Activated CD4-positive, CD25-positive, alpha-beta regulatory T cell (primary cell): ENCODE data around the gene KLHDC7B.
A peak's percentile ranks its signal among the peaks of the same experiment; 100 is the strongest.
"Not testable (repeated sequence)": the region's sequence is repeated elsewhere in the genome, so short reads cannot be mapped to it uniquely, and the experiment has no call there.

Experiments used
- DNase-seq, 4 experiments: peaks; one replicate each; lab custom pipeline; 2025; lab: John Stamatoyannopoulos, UW

KLHDC7B gene

DNA sequence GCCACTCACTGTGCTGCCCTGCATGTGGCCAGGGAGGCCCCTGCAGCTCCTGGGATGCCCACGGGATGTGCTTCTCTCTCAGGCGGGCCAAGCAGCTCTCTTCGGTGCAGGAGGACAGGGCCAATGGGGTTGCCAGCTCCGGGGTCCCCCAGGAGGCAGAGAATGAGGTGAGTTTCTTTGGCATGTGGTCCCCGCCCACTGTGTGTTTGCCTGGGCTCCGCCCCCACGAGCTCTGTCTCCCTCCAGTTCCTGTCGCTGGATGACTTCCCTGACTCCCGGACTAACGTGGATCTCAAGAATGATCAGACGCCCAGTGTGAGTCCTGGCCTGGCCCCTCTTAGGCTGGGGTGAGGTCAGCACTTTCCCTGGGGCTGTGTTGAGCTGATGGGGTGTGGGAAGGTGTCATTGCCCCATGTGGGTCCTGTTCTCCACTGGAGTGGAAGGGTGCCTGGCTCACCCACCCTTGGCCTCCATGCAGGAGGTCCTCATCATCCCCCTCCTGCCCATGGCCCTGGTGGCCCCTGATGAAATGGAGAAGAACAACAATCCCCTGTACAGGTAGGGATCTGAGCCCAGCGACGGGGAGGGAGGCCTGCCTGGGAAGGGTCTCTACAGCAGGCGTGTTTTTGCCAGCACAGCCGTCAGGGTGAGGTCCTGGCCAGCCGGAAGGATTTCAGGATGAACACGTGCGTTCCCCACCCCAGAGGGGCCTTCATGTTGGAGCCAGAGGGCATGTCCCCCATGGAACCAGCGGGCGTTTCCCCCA lies 28.0 kb upstream of the KLHDC7B start:
- no peak for DNase-seq

DNA sequence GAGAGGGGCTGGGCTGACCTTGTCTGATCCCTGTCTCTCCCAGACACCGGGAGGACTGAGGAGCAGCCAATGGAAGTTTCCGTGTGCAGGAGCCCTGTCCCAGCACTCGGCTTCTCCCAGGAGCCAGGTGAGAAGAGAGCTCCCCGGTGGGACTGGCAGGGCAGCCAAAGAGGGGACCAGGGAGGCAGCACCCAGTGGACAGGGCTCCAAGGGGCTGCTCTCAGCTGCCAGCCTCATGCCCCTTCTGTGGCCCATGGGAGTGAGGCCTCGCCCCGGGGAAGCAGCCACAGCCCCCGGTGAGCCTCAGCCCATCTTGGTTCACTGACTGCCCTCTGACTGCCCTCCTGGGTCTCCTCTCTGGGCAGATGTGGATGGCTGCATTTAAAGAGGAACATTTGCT lies 27.1 kb upstream of the KLHDC7B start:
- no peak for DNase-seq

DNA sequence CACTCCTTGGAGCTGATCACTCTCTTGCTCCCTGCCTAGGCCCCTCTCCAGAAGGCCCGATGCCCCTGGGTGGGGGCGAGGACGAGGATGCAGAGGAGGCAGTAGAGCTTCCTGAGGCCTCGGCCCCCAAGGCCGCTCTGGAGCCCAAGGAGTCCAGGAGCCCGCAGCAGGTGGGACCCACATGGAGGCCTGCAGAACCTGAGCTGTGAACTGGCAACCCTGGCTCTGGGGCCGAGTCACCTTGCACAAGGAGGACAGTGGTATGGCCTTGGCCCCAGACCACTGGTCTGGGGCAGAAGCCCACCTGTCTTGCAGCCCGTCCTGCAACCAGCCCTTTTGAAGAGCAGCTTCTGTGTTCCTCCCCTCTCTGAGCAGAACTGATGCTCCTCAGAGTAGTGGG lies 26.5 kb upstream of the KLHDC7B start:
- DNase-seq, result no peak

DNA sequence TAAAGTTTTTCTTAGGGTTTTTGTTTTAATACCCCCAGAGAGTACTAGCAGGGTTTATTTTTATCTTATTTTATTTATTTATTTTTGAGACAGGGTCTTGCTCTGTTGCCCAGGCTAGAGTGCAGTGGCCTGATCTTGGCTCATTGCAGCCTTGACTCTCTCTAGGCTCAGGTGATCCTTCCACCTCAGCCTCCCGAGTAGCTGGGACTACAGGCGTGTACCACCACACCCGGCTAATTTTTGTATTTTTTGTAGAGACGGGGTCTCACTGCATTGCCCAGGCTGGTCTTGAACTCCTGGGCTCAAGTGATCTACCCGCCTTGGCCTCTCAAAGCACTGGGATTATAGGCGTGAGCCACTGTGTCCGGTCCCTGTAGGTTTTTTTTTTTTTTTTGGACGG lies 25.5 kb upstream of the KLHDC7B start:
- DNase-seq, result not testable (repeated sequence)

DNA sequence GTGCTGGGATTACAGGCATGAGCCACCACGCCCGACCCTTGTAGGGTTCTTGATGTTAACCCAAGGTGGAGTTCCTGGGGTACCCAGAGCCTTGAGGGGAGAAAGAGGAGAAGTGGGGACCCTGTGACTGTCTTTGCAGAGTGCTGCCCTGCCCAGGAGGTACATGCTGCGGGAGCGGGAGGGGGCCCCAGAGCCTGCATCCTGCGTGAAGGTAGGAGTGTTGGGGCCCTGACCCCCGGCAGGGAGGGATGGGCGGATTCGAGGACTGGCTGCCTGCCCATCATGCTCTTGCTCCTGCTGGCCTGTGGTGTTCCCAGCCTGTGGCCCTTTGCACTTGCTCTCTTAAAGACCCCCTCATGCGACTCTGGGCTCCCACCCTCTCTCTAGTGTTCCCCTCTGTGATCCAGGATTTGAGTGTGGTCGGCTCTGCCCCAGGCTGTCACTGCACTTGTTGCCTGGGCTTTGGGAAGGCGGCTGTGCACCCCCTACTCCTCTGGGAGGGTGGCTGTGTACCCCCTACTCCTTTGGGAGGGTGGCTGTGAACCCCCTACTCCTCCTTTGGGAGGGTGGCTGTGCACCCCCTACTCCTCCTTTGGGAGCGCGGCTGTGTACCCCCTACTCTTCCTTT lies 24.8 kb upstream of the KLHDC7B start:
- DNase-seq, result no peak

DNA sequence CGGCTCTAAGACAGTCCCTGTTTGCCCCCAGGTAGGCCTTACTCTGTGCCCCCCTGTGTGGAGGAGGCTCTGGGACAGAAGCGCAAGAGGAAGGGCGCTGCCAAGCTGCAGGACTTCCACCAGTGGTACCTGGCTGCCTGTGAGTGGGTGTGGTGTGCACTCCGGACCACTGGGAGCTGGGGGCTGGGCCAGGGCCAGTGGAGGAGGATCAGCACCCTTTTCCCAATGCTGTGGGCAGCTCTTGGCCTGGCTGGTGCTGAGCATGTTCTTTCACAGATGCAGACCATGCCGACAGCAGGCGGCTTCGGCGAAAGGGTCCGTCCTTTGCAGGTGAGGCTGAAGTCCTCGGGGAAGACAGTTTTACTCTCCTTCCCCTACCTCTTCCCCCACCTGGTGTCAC lies 24.0 kb upstream of the KLHDC7B start:
- DNase-seq, result no peak

DNA sequence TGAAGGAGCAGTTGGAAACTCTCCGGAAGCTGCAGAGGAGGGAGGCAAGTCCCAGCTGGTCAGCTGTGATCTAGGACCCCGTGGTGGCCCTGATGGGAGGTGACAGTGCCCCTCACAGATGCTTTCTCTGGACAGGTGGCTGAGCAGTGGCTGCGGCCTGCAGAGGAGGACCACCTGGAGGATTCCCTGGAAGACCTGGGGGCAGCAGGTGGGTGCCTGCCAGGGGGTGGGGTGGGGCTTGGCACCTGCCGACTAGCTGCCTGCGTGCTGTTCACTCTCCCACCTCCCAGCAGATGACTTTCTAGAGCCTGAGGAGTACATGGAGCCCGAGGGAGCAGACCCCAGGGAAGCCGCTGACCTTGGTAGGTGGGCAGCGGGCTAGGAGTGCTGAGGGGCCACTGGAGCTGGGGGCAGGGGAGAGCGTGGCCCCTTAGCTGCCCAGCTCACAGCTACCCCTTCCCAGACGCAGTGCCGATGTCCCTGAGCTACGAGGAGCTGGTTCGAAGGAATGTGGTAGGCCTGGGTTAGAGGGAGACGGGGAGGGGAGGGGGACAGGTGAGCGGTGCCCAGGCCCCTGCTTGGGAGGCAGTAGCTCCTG lies 23.4 kb upstream of the KLHDC7B start:
- DNase-seq, result no peak

DNA sequence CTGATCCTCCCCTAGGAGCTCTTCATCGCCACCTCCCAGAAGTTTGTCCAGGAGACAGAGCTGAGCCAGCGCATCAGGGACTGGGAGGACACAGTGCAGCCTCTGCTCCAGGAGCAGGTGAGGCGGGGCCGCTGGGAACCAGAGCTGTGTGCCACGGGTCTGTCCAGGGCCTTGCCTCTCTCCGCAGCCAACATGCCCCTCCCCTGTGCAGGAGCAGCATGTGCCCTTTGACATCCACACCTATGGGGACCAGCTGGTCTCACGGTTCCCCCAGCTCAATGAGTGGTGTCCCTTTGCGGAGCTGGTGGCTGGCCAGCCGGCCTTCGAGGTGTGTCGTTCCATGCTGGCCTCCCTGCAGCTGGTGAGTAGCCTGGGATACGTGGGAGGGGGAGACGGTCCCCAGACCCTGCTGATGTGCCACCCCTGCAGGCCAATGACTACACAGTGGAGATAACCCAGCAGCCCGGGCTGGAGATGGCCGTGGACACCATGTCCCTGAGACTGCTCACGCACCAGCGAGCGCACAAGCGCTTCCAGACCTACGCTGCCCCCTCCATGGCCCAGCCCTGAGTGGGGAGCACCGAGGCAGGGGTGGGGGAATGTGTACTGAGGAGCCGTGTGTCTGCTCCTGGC lies 22.8 kb upstream of the KLHDC7B start:
- DNase-seq, result no peak

DNA sequence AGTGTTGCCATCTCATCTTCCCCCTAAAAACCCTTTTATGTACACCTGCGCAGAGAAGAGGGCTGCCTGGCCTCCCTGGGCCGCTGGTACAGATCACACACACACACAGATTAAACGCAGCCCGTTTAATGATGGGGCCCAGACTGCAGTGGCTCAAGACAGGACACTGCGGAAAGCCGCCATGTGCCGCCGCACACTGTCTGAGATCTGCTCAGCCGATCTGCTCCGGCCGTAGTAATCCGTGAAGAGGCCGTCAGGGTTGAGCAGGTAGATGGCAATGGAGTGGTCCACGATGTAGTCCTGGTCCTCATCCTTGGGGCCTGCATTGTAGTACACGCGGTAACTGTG lies 22.3 kb upstream of the KLHDC7B start:
- no peak for DNase-seq

DNA sequence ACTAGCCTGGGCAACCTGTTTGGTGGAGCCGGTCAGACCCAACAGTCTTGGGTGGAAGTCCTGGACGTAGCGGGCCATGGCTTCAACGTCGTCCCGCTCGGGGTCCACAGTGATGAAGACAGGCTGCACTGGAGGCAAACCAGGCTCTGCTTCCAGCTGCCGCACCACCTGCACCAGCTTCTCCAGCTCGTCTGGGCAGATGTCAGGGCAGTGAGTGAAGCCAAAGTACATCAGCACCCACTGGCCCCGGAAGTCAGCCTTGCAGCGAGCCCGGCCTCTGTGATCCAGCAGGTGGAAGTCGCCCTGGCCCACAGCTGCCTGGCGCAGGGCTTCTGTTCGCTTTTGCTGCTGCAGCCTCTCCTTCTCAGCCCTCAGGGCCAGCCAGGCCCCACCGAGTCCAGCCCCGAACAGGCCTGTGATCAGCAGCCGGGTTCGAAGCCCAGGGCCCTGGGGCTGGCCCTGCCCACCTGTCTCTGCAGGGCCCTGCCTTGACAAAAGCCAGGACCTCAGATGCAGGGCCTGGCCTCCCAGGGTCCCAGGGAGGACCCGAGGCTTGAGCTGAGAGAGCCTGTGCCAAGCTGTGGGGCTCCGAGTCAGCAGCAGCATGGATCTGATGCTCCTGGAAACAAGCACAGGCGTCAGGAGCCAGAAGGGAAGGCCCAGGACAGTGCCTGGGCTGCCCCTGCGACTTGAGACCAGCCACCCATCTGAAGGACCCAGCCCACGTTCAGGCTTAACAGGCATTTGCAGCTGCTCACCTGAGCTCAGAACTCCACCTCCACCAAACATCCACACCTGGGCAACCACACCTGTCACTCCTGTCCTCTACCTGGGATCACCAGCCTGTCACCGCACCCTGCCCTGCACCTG lies 21.7 kb upstream of the KLHDC7B start:
- DNase-seq, result no peak

DNA sequence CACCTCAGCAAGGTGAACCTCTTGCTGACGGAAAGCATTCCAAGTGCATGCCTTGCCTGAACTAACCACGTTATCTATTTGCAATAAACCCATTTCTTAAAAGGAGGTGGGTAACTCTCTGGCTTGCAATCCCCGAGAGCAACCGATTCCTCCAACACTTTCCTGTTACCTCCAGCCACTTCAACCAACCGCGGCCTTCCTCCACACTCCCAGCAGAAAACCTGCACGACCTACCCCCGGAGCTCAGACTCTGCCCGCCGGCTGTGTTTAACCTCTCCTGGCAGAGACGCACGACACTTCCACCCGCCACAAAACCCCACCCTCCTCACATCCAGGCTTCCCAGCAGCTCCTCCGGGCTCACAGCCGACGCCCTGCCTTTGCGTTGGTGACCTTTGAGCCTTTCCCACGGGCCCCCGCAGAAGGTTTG lies 21.0 kb upstream of the KLHDC7B start:
- no peak for DNase-seq

DNA sequence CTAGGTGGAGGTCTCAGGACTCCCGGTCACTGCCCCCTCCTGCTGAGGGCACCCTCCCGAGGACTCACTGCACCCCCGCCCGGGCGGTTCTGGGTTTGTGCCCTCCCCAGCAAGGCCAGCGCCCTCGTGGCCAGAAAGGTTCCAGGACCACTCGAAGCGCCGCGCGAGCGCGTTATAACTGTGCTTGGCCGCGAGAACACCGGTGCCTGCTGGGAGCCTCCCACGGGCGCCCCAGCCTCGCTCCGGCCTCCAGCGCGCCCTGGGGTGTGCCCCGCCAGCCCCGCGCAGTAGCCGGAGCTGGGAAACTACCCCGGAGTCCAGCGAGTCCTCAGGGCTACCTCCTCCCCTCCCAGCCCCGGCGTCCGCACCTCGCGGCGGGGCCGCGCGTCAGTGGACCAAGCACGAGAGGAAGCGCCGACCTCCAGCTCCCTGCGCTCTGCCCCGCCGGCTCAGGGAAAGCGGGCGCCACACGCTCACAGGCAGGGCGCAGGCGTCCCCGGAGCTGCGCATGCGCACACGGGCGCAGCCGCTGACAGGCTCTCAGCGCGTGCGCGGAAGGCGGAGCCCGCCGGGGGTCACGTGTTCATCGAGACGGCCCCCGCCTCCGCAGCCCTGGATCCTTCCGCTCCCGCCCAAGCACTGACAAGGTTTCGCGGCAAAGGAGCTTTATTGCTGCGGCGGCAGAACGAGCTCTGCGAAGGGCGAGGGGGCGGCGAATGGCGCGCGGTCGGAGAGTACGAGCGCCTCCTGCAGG lies 20.4 kb upstream of the KLHDC7B start, which contains the start of gene SCO2:
Gene SCO2, minus strand, starts transcription at position 495 of the 754 bp plus-strand sequence. CDS start 1,187 bp downstream, outside the sequence.
- DNase-seq, result peak; percentile 94 to 97 (median 96)

DNA sequence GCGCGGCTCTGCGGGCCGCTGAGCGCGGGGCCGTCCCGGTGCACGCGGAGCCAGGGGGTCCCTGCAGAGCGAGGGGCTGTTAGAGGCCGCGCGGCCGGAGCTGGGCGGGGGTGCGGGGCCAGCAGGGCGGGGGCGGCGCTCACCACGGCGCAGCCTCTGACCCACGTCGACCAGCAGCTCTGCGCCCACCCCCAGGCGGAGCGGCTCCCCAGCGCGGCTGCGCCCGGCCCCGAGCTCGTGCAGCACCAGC lies 19.9 kb upstream of the KLHDC7B start:
- no peak for DNase-seq

DNA sequence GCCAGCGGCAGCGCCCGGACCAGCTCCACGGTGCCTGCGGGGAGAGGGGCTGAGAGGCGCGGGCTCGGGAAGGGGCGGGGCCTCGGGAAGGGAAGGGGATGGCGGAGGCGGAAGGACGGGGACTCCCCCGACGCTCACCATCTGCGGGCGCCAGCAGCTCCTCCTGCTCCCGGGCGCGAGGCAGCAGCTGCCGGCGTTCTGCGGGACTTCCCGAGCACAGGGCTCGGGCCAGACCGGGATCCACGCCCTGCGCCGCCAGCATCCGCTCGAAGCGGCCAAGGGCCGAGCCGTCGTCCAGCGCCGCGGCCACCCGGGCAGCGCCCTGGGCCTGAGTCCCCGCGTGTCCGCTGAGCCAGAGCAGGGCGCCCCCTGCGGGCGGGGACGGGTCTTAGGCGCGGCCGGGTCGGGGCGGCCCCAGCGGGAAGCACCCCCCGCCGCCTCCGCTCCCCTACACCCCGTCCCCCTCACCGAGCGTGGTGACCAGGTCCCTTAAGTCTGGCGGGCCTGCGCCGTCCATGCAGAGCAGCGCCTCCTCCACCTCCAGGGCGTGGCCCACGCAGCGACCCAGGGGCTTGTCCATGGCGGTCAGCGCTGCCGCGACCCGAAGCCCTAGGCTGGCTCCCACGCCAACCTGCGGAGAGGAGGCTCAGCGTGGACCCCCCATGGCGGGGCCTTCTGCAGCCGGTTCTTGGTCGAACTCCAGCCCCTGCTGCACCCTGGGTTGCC lies 19.4 kb upstream of the KLHDC7B start:
- DNase-seq, result peak; percentile 67 to 72 (median 70)

DNA sequence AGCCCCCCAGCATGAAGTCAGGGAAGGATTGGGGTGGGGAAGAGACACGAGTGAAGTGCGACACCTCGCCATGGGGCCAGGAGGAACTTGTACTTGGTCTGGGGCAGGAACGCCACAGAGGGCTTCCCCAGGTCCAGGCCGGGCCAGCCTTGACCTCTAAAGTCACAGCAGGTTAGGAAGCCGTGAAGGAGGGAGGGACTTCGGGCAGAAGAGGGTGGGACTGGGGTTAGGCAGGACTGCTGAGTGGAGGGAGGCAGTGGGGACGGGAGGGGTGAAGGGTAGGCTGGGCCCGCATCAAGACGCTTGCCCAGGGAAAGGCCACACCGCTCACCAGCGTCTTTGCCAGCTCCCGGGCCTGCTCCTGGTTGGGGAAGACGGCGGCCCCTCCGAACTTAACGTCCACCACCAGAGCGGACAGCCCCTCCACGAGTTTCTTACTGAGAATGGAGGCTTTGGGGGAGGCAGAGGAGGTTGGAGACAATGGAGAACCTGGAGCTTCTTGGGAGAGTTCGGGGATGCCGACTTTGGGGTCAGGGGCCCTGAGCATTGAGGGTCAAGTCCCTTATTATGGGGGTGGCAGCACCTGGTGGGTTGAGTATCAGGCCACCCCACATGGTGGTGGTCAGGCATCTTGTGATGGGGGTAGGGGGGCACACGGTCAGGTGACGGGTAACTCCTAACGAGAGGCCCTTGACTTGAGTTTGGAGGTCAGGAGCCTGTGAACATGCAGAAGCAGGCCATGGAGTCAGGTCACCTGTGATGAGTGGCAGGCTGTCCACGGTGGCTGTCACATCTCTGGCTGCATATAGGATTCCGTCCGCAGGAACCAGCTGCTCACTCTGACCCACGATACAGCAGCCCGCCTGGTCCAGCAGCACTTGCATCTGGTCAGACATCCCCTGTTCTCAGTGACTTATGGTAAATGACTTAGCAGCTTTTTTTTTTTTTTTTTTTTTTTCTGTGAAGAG lies 18.6 kb upstream of the KLHDC7B start:
- DNase-seq, result no peak

DNA sequence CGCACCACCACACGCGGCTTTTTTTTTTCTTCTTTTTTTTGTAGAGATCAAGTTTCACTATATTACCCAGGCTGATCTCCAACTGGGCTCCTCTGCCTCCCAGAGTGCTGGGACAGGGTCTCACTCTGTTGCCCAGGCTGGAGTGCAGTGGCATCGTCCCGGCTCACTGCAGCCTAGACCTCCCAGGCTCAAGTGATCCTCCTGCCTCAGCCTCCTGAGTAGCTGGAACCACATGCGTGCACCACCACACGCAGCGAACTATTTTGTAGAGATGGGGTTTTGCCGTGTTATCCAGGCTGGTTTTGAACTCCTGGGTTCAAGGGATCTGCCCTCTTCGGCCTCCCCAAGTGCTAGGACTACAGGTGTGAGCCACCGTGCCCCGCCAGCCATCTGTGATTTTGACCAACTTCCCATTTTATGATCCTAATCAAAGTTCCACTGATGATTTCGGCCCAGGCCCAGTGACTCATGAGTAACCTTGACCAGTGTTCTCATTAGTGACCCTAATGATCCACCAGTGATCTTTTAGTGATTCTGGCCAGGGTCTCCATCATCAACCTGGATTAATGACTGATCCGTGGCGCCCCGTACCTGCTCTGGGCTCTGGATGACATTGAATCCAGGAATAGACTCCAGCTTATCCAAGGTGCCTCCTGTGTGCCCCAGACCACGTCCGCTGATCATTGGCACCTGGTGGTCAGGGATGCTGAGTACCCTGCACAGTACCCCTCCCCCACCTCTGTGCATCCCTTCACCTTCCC lies 17.6 kb upstream of the KLHDC7B start:
- no peak for DNase-seq

DNA sequence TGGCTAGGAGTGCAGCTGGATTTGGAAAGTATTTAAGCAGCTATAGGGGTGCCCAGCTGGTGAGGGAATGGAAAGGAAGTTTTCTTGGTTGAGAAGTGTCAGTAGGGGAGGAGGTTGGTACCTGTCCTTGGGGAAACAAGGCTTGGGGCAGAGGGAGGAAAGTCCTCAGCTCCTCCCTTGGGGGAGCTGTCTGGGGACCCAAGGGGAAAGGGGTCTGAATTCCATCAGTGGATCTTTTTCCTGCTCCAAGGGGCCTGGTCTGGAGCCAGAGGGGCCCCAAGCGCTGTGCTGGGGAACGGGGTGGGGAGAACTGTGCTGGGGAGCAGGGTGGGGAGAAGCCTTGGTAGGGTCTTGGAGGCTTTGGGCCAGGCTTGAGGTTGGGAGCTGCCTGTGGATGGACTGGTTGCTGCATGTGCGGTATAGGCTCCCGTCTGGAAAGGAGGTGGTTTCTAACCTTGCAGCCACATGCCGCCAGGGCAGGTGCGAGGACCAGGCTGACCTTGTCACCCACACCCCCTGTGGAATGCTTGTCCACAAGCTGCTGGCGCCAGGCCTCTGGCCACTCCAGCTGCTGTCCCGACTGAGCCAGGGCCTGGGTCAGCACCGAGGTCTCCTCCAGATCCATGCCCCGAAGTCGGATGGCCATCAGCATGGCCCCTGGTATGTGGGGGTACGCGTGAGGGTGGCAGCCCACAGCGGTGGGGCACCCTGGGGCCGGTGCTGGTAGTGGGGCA lies 16.9 kb upstream of the KLHDC7B start:
- no peak for DNase-seq

DNA sequence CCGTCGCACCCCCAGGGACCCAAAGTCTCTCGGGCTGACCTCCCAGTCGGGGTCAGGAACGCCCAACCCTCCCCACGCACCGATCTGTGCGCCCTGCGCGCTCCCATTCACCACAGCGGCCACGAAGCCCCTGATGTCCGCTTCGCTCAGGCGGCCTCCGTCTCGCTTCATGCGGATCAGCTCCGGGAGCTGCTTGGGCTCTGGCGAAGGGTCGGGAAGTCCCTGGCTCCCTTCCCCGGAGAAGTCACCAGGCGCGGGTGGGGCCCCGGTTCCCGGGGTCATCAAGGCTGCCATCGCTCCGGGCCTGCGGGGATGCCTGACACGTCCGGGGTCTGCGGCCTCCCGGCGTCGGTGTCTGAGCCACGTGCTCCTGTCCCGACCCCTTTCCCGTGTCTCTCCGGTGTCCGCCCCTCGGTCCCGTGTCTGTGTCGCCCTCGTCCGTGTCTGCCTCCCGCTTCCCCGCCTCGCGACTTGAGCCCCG lies 16.2 kb upstream of the KLHDC7B start:
- DNase-seq, result no peak
